ENCODE data around the gene LRRC8C.

LRRC8C gene

DNA sequence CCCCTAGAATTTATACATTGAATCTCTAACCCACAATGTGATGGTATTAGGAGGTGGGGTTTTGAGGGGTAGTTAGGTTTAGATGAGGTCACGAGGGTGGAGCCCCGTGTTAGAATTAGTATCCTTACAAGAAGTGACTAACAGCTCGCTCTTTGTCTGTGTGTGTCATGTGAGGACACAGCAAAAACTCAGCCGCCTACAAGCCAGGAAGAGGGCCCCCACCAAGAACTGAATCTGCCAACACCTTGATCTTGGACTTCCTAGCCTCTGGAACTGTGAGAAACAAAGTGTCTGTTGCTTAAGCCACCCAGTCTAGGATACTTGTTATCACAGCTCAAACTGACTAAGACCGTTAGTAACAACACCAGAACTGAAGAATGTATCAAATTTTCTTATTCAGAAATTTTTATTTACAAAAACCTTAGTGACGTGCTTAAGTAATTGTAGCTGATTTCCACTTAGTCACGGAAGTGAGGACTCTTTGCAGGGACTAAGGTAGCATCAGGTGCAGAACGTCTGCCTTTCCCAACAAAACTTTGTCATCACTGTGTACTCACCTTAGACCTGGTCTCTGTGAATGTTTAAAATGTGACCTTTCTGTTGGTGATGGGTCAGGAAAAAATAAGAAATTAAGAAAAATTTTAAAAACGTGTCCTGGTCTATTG, 24.5 kb upstream of the LRRC8C start:
- Histone ChIP-seq H3K9me3 (ENCODE audit: control insufficient read depth, insufficient read depth, low read length) (no peaks in the 10 kb centered on the region), H3K36me3 (ENCODE audit: control insufficient read depth, insufficient read depth, low read length) (no peaks in the 10 kb centered on the region), H3K4me1 (ENCODE audit: control insufficient read depth, insufficient read depth, low read length) (no peaks in the 10 kb centered on the region), H3K9ac (ENCODE audit: low read depth, low read length) (no peak overlapping the region), H3K27ac (ENCODE audit: low read depth, low read length) (no peak overlapping the region), H3K27me3 (ENCODE audit: control insufficient read depth, insufficient read depth, low read length) (no peaks in the 10 kb centered on the region), H3K4me3 (ENCODE audit: low read depth, low read length) (no peak overlapping the region)

- Histone ChIP-seq H3K27me3 (ENCODE audit: control insufficient read depth, insufficient read depth, low read length) (no peaks in the 10 kb centered on the region), H3K36me3 (ENCODE audit: control insufficient read depth, insufficient read depth, low read length) (no peaks in the 10 kb centered on the region), H3K4me1 (ENCODE audit: control insufficient read depth, insufficient read depth, low read length) (no peaks in the 10 kb centered on the region), H3K9ac (ENCODE audit: low read depth, low read length) (no peak overlapping the region), H3K4me3 (ENCODE audit: low read depth, low read length) (no peak overlapping the region), H3K9me3 (ENCODE audit: control insufficient read depth, insufficient read depth, low read length) (no peaks in the 10 kb centered on the region), H3K27ac (ENCODE audit: low read depth, low read length) (no peak overlapping the region)
These were observed 23.8 kb upstream of the LRRC8C start for GRCh38 chr1:89608984-89609725.

DNA sequence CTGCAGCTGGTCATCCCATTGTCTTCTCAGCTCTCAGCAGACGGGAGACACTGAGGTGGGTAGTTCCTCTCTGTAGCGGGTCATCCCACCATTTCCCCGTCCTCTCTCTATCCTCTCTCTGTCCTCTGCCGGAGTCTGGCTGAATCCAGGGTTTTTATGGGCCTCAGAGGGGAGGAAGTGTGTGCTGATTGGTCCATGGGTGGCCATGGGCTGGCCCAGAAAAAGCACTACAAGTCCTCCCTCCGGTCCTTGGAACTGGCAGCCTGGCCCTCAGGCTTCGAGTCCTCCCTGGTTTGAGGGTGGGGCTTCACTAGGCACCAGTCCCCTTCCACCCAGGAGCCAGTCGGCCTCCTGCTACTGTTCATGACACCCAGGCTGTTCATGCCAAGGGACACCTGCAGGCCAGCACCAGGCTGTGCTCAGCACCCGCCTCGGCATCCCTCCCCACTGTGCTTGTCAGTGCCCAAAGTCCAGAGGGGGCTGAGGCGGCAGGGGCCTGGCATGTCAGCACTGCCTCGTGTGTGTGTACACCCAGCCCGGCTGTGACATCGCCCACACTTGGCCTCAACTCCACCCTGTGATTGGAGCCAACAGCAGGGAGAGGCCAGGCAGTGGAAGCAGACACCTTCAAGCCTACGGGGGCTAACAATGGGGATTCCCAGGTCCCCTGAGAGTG, 23.0 kb upstream of the LRRC8C start:
- H3K36me3 ChIP-seq (ENCODE audit: control insufficient read depth, insufficient read depth, low read length): no peaks in the 10 kb centered on the region
- H3K9ac ChIP-seq (ENCODE audit: low read depth, low read length): no peak overlapping the region
- H3K27me3 ChIP-seq (ENCODE audit: control insufficient read depth, insufficient read depth, low read length): no peaks in the 10 kb centered on the region
- no peaks in the 10 kb centered on the region for H3K9me3 ChIP-seq (ENCODE audit: control insufficient read depth, insufficient read depth, low read length)
- H3K4me3 ChIP-seq (ENCODE audit: low read depth, low read length): no peak overlapping the region
- no peak overlapping the region for H3K27ac ChIP-seq (ENCODE audit: low read depth, low read length)
- no peaks in the 10 kb centered on the region for H3K4me1 ChIP-seq (ENCODE audit: control insufficient read depth, insufficient read depth, low read length)

GRCh38 chr1:89610457-89611011, 22.4 kb upstream of the LRRC8C start:
- Histone ChIP-seq H3K4me1 (ENCODE audit: control insufficient read depth, insufficient read depth, low read length) (no peaks in the 10 kb centered on the region), H3K4me3 (ENCODE audit: low read depth, low read length) (no peak overlapping the region), H3K9me3 (ENCODE audit: control insufficient read depth, insufficient read depth, low read length) (no peaks in the 10 kb centered on the region), H3K36me3 (ENCODE audit: control insufficient read depth, insufficient read depth, low read length) (no peaks in the 10 kb centered on the region), H3K27ac (ENCODE audit: low read depth, low read length) (no peak overlapping the region), H3K9ac (ENCODE audit: low read depth, low read length) (no peak overlapping the region), H3K27me3 (ENCODE audit: control insufficient read depth, insufficient read depth, low read length) (no peaks in the 10 kb centered on the region)

DNA sequence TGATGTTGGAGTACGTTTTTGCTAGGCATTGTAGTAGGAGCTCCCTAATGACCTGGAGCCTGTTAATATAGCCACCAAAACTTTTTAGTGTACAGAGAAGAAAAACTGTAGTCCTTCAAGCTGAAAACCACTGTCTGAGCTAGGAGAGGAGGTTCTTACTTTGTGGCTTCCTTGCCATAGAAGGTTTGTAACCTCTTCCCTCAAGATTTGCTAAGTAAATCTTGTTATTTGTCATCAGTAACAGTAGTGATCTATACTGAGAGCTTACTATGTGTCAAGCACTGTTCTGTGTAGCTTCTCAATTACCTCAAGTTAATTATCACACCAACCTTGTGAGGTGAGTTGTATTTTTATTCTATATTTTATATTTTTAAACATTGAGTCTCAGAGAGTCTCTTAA, 21.2 kb upstream of the LRRC8C start:
- H3K9ac ChIP-seq (ENCODE audit: low read depth, low read length): no peak overlapping the region

GRCh38 chr1:89613928-89614327, 19.0 kb upstream of the LRRC8C start:
- Histone ChIP-seq H3K27ac (ENCODE audit: low read depth, low read length) (no peak overlapping the region), H3K9ac (ENCODE audit: low read depth, low read length) (no peak overlapping the region), H3K27me3 (ENCODE audit: control insufficient read depth, insufficient read depth, low read length) (no peaks in the 10 kb centered on the region)

More for the DNA sequence above, 21.2 kb upstream of the LRRC8C start:
- Histone ChIP-seq H3K27me3 (ENCODE audit: control insufficient read depth, insufficient read depth, low read length) (no peaks in the 10 kb centered on the region), H3K27ac (ENCODE audit: low read depth, low read length) (no peak overlapping the region), H3K4me3 (ENCODE audit: low read depth, low read length) (no peak overlapping the region), H3K4me1 (ENCODE audit: control insufficient read depth, insufficient read depth, low read length) (no peaks in the 10 kb centered on the region), H3K9me3 (ENCODE audit: control insufficient read depth, insufficient read depth, low read length) (no peaks in the 10 kb centered on the region), H3K36me3 (ENCODE audit: control insufficient read depth, insufficient read depth, low read length) (no peaks in the 10 kb centered on the region)

DNA sequence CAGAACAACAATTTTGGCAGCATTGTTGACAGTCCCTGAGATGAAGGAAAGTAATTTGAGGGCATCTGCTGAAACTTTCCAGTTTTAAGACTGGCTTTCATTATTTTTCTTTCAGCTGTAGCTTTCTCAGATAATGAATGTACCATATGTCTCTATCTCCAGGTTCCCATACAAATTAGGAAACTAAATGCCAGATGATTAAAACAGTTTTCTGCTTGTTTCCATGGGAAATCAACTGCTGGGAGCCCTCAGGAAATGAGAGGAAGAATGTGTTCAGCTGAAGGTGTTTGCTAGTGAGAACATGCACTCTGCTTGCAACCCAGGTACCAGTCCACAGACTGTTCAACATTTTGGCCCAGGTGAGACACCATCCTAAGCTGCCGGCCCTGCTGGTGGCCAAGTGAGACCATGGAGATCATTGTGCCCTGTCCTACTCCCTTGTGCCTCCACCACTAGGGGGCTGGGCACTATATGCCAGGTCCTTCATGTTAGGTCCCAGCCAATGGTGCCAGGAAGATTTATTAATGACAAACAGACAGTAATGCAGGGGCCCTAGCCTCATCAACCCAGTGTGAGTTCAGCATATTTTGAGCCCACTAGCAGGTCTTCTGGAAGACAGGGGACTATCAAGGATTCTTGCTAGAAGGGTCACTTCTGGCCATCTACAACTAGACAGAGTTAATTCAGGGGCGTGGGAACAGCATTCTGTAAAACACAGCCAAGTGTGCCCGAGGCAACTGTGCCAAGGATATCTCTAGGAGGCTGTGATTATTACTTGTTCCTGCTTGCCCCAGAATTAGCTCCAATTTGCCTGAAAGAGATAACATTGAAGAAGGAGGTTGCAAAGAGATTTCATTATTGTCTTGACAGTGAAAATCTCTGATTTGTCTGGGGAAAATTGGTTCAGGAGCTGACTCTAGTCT, 17.0 kb upstream of the LRRC8C start:
- no peak overlapping the region for H3K9ac ChIP-seq (ENCODE audit: low read depth, low read length)
- H3K36me3 ChIP-seq (ENCODE audit: control insufficient read depth, insufficient read depth, low read length): no peaks in the 10 kb centered on the region
- no peaks in the 10 kb centered on the region for H3K27me3 ChIP-seq (ENCODE audit: control insufficient read depth, insufficient read depth, low read length)

More at GRCh38 chr1:89613928-89614327, 19.0 kb upstream of the LRRC8C start:
- Histone ChIP-seq H3K4me3 (ENCODE audit: low read depth, low read length) (no peak overlapping the region), H3K9me3 (ENCODE audit: control insufficient read depth, insufficient read depth, low read length) (no peaks in the 10 kb centered on the region), H3K4me1 (ENCODE audit: control insufficient read depth, insufficient read depth, low read length) (no peaks in the 10 kb centered on the region), H3K36me3 (ENCODE audit: control insufficient read depth, insufficient read depth, low read length) (no peaks in the 10 kb centered on the region)

GRCh38 chr1:89616844-89617627, 15.9 kb upstream of the LRRC8C start:
- no peaks in the 10 kb centered on the region for H3K36me3 ChIP-seq (ENCODE audit: control insufficient read depth, insufficient read depth, low read length)
- no peak overlapping the region for H3K4me3 ChIP-seq (ENCODE audit: low read depth, low read length)
- H3K27ac ChIP-seq (ENCODE audit: low read depth, low read length): no peak overlapping the region
- no peaks in the 10 kb centered on the region for H3K9me3 ChIP-seq (ENCODE audit: control insufficient read depth, insufficient read depth, low read length)
- H3K9ac ChIP-seq (ENCODE audit: low read depth, low read length): no peak overlapping the region
- H3K27me3 ChIP-seq (ENCODE audit: control insufficient read depth, insufficient read depth, low read length): no peaks in the 10 kb centered on the region
- no peaks in the 10 kb centered on the region for H3K4me1 ChIP-seq (ENCODE audit: control insufficient read depth, insufficient read depth, low read length)

More for the DNA sequence above, 17.0 kb upstream of the LRRC8C start:
- no peak overlapping the region for H3K27ac ChIP-seq (ENCODE audit: low read depth, low read length)
- no peaks in the 10 kb centered on the region for H3K4me1 ChIP-seq (ENCODE audit: control insufficient read depth, insufficient read depth, low read length)
- H3K4me3 ChIP-seq (ENCODE audit: low read depth, low read length): no peak overlapping the region
- no peaks in the 10 kb centered on the region for H3K9me3 ChIP-seq (ENCODE audit: control insufficient read depth, insufficient read depth, low read length)

- H3K4me1 ChIP-seq (ENCODE audit: control insufficient read depth, insufficient read depth, low read length): no peaks in the 10 kb centered on the region
- H3K27me3 ChIP-seq (ENCODE audit: control insufficient read depth, insufficient read depth, low read length): no peaks in the 10 kb centered on the region
- H3K4me3 ChIP-seq (ENCODE audit: low read depth, low read length): no peak overlapping the region
- no peaks in the 10 kb centered on the region for H3K36me3 ChIP-seq (ENCODE audit: control insufficient read depth, insufficient read depth, low read length)
- H3K9me3 ChIP-seq (ENCODE audit: control insufficient read depth, insufficient read depth, low read length): no peaks in the 10 kb centered on the region
- no peak overlapping the region for H3K9ac ChIP-seq (ENCODE audit: low read depth, low read length)
- H3K27ac ChIP-seq (ENCODE audit: low read depth, low read length): no peak overlapping the region
These were observed 12.3 kb upstream of the LRRC8C start for GRCh38 chr1:89620664-89621063.

DNA sequence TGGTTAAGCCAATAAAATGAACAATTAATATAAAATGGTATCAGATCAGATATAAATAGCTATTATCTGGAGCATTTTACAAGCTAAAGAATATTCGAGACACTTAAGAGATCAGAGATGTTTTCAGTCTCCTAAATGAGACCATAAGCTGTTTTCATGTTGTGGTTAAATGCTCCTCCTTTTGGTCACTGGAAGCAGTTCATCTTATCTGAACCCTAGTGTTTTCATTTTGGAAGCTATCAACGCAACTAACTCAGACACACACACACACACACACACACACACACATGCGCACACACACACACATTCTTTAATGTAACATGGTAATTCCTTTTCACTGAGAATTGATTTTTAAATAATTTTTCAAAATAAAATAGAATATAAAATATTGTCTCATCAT, 10.0 kb upstream of the LRRC8C start:
- no peaks in the 10 kb centered on the region for H3K36me3 ChIP-seq (ENCODE audit: control insufficient read depth, insufficient read depth, low read length)
- H3K9ac ChIP-seq (ENCODE audit: low read depth, low read length): no peak overlapping the region
- H3K4me3 ChIP-seq (ENCODE audit: low read depth, low read length): no peak overlapping the region
- H3K4me1 ChIP-seq (ENCODE audit: control insufficient read depth, insufficient read depth, low read length): no peaks in the 10 kb centered on the region
- H3K27me3 ChIP-seq (ENCODE audit: control insufficient read depth, insufficient read depth, low read length): no peaks in the 10 kb centered on the region
- no peak overlapping the region for H3K27ac ChIP-seq (ENCODE audit: low read depth, low read length)
- no peaks in the 10 kb centered on the region for H3K9me3 ChIP-seq (ENCODE audit: control insufficient read depth, insufficient read depth, low read length)

Data from HUES48 (cell line).